Activated naive CD4-positive, alpha-beta T cell treated with Interleukin-2 at 50 U/mL for 16 hours (primary cell): ENCODE measurements around the gene LINGO1.

Experiments
- DNase-seq: peaks from one replicate; pipeline ENCODE4 v3.0.0-alpha.2; 2020

Gene LINGO1

GRCh38 chr15:77567202-77567601 is 65.5 kb downstream of the LINGO1 start:
- no peak for DNase-seq

GRCh38 chr15:77566092-77566491 is 66.6 kb downstream of the LINGO1 start:
- DNase-seq: no peak

GRCh38 chr15:77565378-77565915 is 67.3 kb downstream of the LINGO1 start:
- DNase-seq: no peak

DNA sequence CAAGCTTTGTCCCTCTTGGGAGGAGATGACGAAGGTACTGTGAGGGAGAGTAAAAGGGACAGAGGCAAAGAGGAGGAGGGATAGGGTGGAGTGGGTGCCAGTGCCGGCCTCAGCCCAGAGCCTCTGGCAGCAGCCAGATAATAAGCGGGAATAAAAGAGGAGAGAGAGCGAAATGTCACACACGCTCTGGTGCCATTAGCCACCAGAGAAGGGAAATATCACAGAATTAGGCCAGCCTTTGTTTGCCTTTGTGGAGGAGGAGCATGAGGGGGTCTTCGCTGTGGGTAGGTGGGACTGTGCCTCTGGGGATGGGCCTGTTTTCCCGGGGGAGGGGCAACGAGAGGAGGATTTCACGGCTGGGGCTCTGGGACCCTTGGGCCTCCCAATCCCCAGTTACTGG is 67.8 kb downstream of the LINGO1 start:
- DNase-seq: no peak

DNA sequence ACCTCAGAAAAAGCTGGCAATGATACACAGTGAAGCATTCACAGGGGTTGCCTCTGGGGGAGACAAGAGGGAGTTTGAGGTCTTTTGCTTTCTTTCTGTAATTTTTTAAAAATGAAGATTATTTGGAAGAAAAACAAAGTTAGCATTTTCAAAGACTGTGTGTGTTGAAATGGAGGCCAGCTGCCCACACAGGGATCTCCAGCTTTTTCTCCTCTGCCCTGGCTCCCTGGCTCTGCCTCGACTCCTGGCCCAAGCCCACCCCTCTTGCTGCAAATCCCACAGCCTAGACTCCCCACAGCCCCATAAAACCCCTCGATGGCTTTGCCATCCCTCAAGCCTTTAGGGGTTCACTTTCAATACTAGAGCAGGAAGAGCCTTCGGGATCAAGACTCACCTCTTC is 68.4 kb downstream of the LINGO1 start:
- DNase-seq: no peak

- DNase-seq: no peak
Measured at GRCh38 chr15:77563623-77564156, 69.0 kb downstream of the LINGO1 start.
